NT2/D1 (cell line): Measurements from ENCODE around the gene CD200R1L.

Experiments
- YY1 ChIP-seq: IDR thresholded peaks from 2 replicates; pipeline ENCODE4 v1.6.1; 2011; ENCODE audit not compliant: insufficient read length, insufficient read depth
- ZNF274 ChIP-seq: IDR thresholded peaks from 2 replicates; pipeline ENCODE4 v1.6.1; 2011; ENCODE audit warnings: mild to moderate bottlenecking, low read depth, low read length

DNA sequence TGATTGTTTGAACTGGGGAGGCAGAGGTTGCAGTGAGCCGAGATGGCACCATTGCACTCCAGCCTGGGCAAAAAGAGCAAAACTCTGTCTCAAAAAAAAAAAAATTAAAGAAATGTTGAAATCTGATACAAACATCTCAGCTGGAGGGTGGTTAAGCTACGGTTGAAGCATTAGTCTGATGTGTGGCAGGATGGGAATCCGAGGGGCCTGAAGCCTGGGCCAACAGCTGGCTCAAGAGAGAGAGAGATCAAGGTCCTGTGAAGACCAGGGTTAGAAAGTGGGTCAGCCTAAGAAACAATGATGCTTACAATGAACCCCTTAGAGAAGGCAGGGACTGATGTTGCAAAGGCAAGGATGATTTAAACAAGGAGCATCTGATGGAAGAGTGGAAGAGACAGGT, 69.8 kb downstream of the CD200R1L start:
- TF ChIP-seq ZNF274 (no peak), YY1 (no peak)
